Pancreas (tissue), 10 donors: Measurements from ENCODE around the gene ALPK3. TPM values are rescaled to one million over a fixed set of nuclear protein-coding genes. Genes with fewer than 3 reads are reported as not detected.

Experiments used
- ATAC-seq, 4 donors: fragments of 200-7000 bp; cut with Tn5 transposase; one replicate each; pipeline versions ENCODE4 v1.8.0 to v1.9.1; 2020; ENCODE audit warnings: mild to moderate bottlenecking in 4 of 4, moderate library complexity in 4 of 4
- DNase-seq, 6 donors: peaks; one replicate each; pipeline ENCODE4 v3.0.0-alpha.2; 2020
- FAIRE-seq: peaks from 2 replicates; lab custom pipeline; 2012; peaks lifted over from hg19 to GRCh38; lab: Jason Lieb, UNC
- H3K27ac ChIP-seq, 4 donors: fragments of 200-600 bp; sonication (generic); 1 replicate in 3 of 4; 2 replicates in 1 of 4; pipeline versions ENCODE4 v1.5.0 to v1.8.0; 2020
- H3K27me3 ChIP-seq, 4 donors: fragments of 200-600 bp; one replicate each; pipeline ENCODE4 v1.8.0; 2021
- H3K36me3 ChIP-seq, 3 donors: fragments of 200-600 bp; sonication (generic) in 1 of 3; one replicate each; pipeline versions ENCODE4 v1.5.0 to v1.8.0; 2020 to 2021
- H3K4me1 ChIP-seq, 3 donors: fragments of 200-600 bp; one replicate each; pipeline ENCODE4 v1.8.0; 2021
- H3K4me3 ChIP-seq, 4 donors: fragments of 200-600 bp; sonication (generic) in 2 of 4; one replicate each; pipeline versions ENCODE4 v1.5.0 to v1.8.0; 2020 to 2021
- H3K9me3 ChIP-seq, 4 donors: fragments of 200-600 bp; one replicate each; pipeline ENCODE4 v1.8.0; 2021
- CTCF ChIP-seq, 4 donors: fragments of 200-600 bp; sonication (generic) in 3 of 4; IDR thresholded peaks; one replicate each; pipeline versions ENCODE4 v1.5.0 to v1.8.0; 2021; ENCODE audit warnings: antibody characterized with exemption in 4 of 4
- WGBS, 2 donors: extraction: QIAGEN DNeasy Blood & Tissue Kit; methylation state at CpG; one replicate each; pipeline ENCODE4 v1.1.7; 2013; 5-methylcytosine and 5-hydroxymethylcytosine counted together
- intact Hi-C, 3 donors: fragments of 100-400 bp; cut with DNase I; formaldehyde crosslinking; loops; one replicate each; pipeline versions ENCODE4 v1.11.1 to v1.14.2; 2022
- polyA plus RNA-seq, 2 donors: library from polyadenylated mRNA; stranded (reverse); fragments of 200-250 nt; gene quantifications; one replicate each; pipeline ENCODE4 v1.2.3, GENCODE V29; 2013
- total RNA-seq, 6 donors: library from RNA; stranded (reverse); fragmentation: NEBNext Ultra II Directional in 4 of 6; extraction: Animal tissue kit (Norgen Biotek cat#: 25700) in 4 of 6; gene quantifications; one replicate each; pipeline versions ENCODE4 v1.2.1 to v1.2.4, GENCODE V29; 2021 to 2023
- donor health status: healthy with polysubstance abuse.
- donor health status: DM: no; HTN: no; CAD: no; lungs with moderate emphysema.
- donor health status: DM: no; HTN: no; CAD: no.
- donor health status: control.
- donor health status: control.
- donor health status: Bipolar disorder and iron deficiency.
- donor health status: DM: yes; HTN: yes; CAD: no.
- donor health status: DM: no; HTN: no; CAD: no.
- donor health status: DM: no; HTN: no; CAD: no.
- donor health status: DM: yes; HTN: yes; CAD: no.

Gene ALPK3
- total and polyA plus RNA-seq, 8 donors, result 3.2 to 23.7 (median 9.3) TPM

- ATAC-seq, result no peak
- H3K27me3 ChIP-seq, result no peaks in the 10 kb centered on the region
- H3K27ac ChIP-seq, result no peak overlapping the region
- H3K4me1 ChIP-seq, result peaks cover 0 to 9% (median 4%) of the 10 kb centered on the region in 3 donors
- no peak overlapping the region for H3K4me3 ChIP-seq
- H3K36me3 ChIP-seq, result no peaks in the 10 kb centered on the region
- DNase-seq, result no peak
- no peak for TF ChIP-seq CTCF (IDR thresholded peaks at IDR 0.05)
- intact Hi-C loops, result no loop called here
- no peaks in the 10 kb centered on the region for H3K9me3 ChIP-seq
- FAIRE-seq, result no peak
- WGBS, 2 donors, result 78 to 80% methylated on average over 9 of the region's 9 CpGs
Observed at GRCh38 chr15:84855136-84855535, 38.0 kb downstream of the ALPK3 start.

- Histone ChIP-seq H3K27me3 (no peaks in the 10 kb centered on the region), H3K9me3 (no peaks in the 10 kb centered on the region), H3K4me1 (peaks cover 0 to 9% (median 4%) of the 10 kb centered on the region in 3 donors), H3K27ac (no peak overlapping the region), H3K4me3 (no peak overlapping the region), H3K36me3 (no peaks in the 10 kb centered on the region)
- no peak for TF ChIP-seq CTCF (IDR thresholded peaks at IDR 0.05)
- FAIRE-seq (no peak), DNase-seq (no peak), ATAC-seq (no peak)
- intact Hi-C loops, result no loop called here
Observed at GRCh38 chr15:84855765-84856164, 38.6 kb downstream of the ALPK3 start.

GRCh38 chr15:84856731-84857417 is 39.7 kb downstream of the ALPK3 start:
- Histone ChIP-seq H3K4me3 (no peak overlapping the region), H3K27ac (no peak overlapping the region), H3K9me3 (no peaks in the 10 kb centered on the region), H3K36me3 (no peaks in the 10 kb centered on the region), H3K4me1 (peaks cover 0 to 9% (median 4%) of the 10 kb centered on the region in 3 donors), H3K27me3 (no peaks in the 10 kb centered on the region)
- no peak for TF ChIP-seq CTCF (IDR thresholded peaks at IDR 0.05)
- ATAC-seq, result no peak
- WGBS, 2 donors, result 92 to 95% methylated on average over 12 to 16 of the region's 16 CpGs
- DNase-seq, result no peak
- intact Hi-C loops, result no loop called here
- FAIRE-seq, result no peak

GRCh38 chr15:84857418-84858004 is 40.4 kb downstream of the ALPK3 start:
- Histone ChIP-seq H3K4me1 (peaks cover 0 to 6% (median 4%) of the 10 kb centered on the region in 3 donors), H3K4me3 (no peak overlapping the region), H3K27ac (no peak overlapping the region), H3K9me3 (no peaks in the 10 kb centered on the region), H3K27me3 (no peaks in the 10 kb centered on the region), H3K36me3 (no peaks in the 10 kb centered on the region)
- ATAC-seq (no peak), DNase-seq (no peak), FAIRE-seq (no peak)
- no peak for TF ChIP-seq CTCF (IDR thresholded peaks at IDR 0.05)
- intact Hi-C loops, result no loop called here
- 95 to 96% methylated on average over 14 to 15 of the region's 15 CpGs for WGBS, 2 donors

- no peaks in the 10 kb centered on the region for H3K27me3 ChIP-seq
- no peaks in the 10 kb centered on the region for H3K36me3 ChIP-seq
- H3K4me3 ChIP-seq, result no peak overlapping the region
- no peak for ATAC-seq
- no peaks in the 10 kb centered on the region for H3K9me3 ChIP-seq
- FAIRE-seq, result no peak
- no peak for DNase-seq
- no peak for TF ChIP-seq CTCF (IDR thresholded peaks at IDR 0.05)
- 92 to 93% methylated on average over 11 of the region's 11 CpGs for WGBS, 2 donors
- H3K4me1 ChIP-seq, result peaks cover 0 to 4% (median 2%) of the 10 kb centered on the region in 3 donors
- H3K27ac ChIP-seq, result no peak overlapping the region
- intact Hi-C loops, result no loop called here
Observed at GRCh38 chr15:84858231-84858630, 41.1 kb downstream of the ALPK3 start.
